IMR-90 (cell line): ENCODE results near the gene GNPTG. TPM values are rescaled to one million over a fixed set of nuclear protein-coding genes. Genes with fewer than 3 reads are reported as not detected.

Experiments used
- ATAC-seq: fragments of 200-7000 bp; cut with Tn5 transposase; 2 replicates; pipeline ENCODE4 v1.9.1; 2020; ENCODE audit warnings: low read depth, mild to moderate bottlenecking, moderate library complexity
- BruUV-seq: library from RNA; stranded (reverse); fragments of 400-500 nt; replicated peaks from 2 replicates; lab custom pipeline; 2021; lab: Mats Ljungman, UMichigan
- CTCF ChIA-PET: fragments of 300-600 bp; formaldehyde crosslinking; extraction: SDS; loops from one replicate; lab custom pipeline; 2021; ENCODE audit warnings: antibody characterized with exemption; lab: Yijun Ruan, JAX
- POLR2A ChIA-PET: fragments of 300-600 bp; sonication (Branson Sonifier 250); formaldehyde crosslinking; loops from one replicate; lab custom pipeline; 2022; ENCODE audit warnings: antibody characterized with exemption; ENCODE audit not compliant: unreplicated experiment; lab: Charles Lee
- DNase-seq: peaks from one replicate; pipeline ENCODE4 v3.0.0; 2013
- H2AFZ ChIP-seq: replicated peaks from 2 replicates; pipeline ENCODE3; 2013; ENCODE audit warnings: low read length, mild to moderate bottlenecking; ENCODE audit not compliant: poor library complexity
- H2AK5ac ChIP-seq: 2 replicates; pipeline ENCODE4 v1.6.1; 2013; ENCODE audit warnings: low read depth, low read length, inconsistent platforms
- H2AK9ac ChIP-seq: replicated peaks from 2 replicates; pipeline ENCODE3; 2013; ENCODE audit warnings: mild to moderate bottlenecking, low read depth, low read length, moderate library complexity; ENCODE audit not compliant: poor library complexity
- H2BK120ac ChIP-seq: 2 replicates; pipeline ENCODE4 v1.6.1; 2013; ENCODE audit warnings: low read depth, low read length, inconsistent platforms
- H2BK15ac ChIP-seq: 3 replicates; pipeline ENCODE4 v1.6.1; 2013; ENCODE audit warnings: low read depth, low read length, inconsistent platforms
- H2BK20ac ChIP-seq: 2 replicates; pipeline ENCODE4 v1.6.1; 2013; ENCODE audit warnings: low read depth, mild to moderate bottlenecking, inconsistent platforms, low read length, moderate library complexity
- H2BK5ac ChIP-seq: 2 replicates; pipeline ENCODE4 v1.6.1; 2013; ENCODE audit warnings: mild to moderate bottlenecking, low read depth, low read length, inconsistent platforms; ENCODE audit not compliant: poor library complexity, severe bottlenecking
- H3K14ac ChIP-seq: replicated peaks from 2 replicates; pipeline ENCODE4 v1.6.1; 2013; ENCODE audit warnings: low read depth, low read length, inconsistent platforms
- H3K18ac ChIP-seq: 2 replicates; pipeline ENCODE4 v1.6.1; 2013; ENCODE audit warnings: low read depth, low read length, control low read depth
- H3K23ac ChIP-seq: 2 replicates; pipeline ENCODE4 v1.6.1; 2013; ENCODE audit warnings: low read depth, low read length, inconsistent platforms
- H3K27ac ChIP-seq: 2 replicates; pipeline ENCODE4 v1.5.1; 2013; ENCODE audit warnings: mild to moderate bottlenecking, control low read depth, low read length; ENCODE audit not compliant: insufficient read depth
- H3K27me3 ChIP-seq: 2 replicates; pipeline ENCODE4 v1.6.1; 2013; ENCODE audit warnings: low read length; ENCODE audit not compliant: control insufficient read depth, insufficient read depth
- H3K36me3 ChIP-seq: 2 replicates; pipeline ENCODE4 v1.6.1; 2013; ENCODE audit warnings: low read length, mixed read lengths; ENCODE audit not compliant: control insufficient read depth, insufficient read depth
- H3K4ac ChIP-seq: 2 replicates; pipeline ENCODE4 v1.6.1; 2013; ENCODE audit warnings: low read depth, low read length, inconsistent platforms
- H3K4me1 ChIP-seq: 2 replicates; pipeline ENCODE4 v1.6.1; 2013; ENCODE audit warnings: low read length, mixed read lengths; ENCODE audit not compliant: control insufficient read depth, insufficient read depth
- H3K4me2 ChIP-seq: 2 replicates; pipeline ENCODE4 v1.6.1; 2013; ENCODE audit warnings: low read depth, mild to moderate bottlenecking, control low read depth, low read length, moderate library complexity
- H3K4me3 ChIP-seq: 2 replicates; pipeline ENCODE4 v1.5.1; 2013; ENCODE audit warnings: low read depth, mild to moderate bottlenecking, control low read depth, low read length, moderate library complexity; ENCODE audit not compliant: insufficient read depth
- H3K56ac ChIP-seq: 2 replicates; pipeline ENCODE4 v1.6.1; 2013; ENCODE audit warnings: low read length, inconsistent platforms; ENCODE audit not compliant: insufficient read depth; ENCODE audit errors: extremely low read depth
- H3K79me1 ChIP-seq, 2 experiments: 2 replicates each; pipeline ENCODE4 v1.6.1; 2013; ENCODE audit warnings: low read length in 2 of 2, inconsistent platforms in 1 of 2, low read depth in 1 of 2
- H3K9ac ChIP-seq: 2 replicates; pipeline ENCODE4 v1.6.1; 2013; ENCODE audit warnings: low read depth, low read length, control low read depth
- H3K9me1 ChIP-seq: 2 replicates; pipeline ENCODE4 v1.6.1; 2013; ENCODE audit warnings: low read length, inconsistent platforms; ENCODE audit not compliant: insufficient read depth
- H3K9me3 ChIP-seq: 2 replicates; pipeline ENCODE4 v1.6.1; 2013; ENCODE audit warnings: low read length; ENCODE audit not compliant: control insufficient read depth, insufficient read depth
- H4K20me1 ChIP-seq: 2 replicates; pipeline ENCODE4 v1.6.1; 2013; ENCODE audit warnings: low read length, inconsistent platforms; ENCODE audit not compliant: insufficient read depth
- H4K5ac ChIP-seq: 2 replicates; pipeline ENCODE4 v1.6.1; 2013; ENCODE audit warnings: mild to moderate bottlenecking, low read depth, low read length, control low read depth
- H4K8ac ChIP-seq, 2 experiments: 2 replicates each; pipeline ENCODE4 v1.6.1; 2013; ENCODE audit warnings: low read depth in 2 of 2, low read length in 2 of 2, control low read depth in 1 of 2, inconsistent platforms in 1 of 2
- H4K91ac ChIP-seq: 2 replicates; pipeline ENCODE4 v1.6.1; 2013; ENCODE audit warnings: low read depth, low read length, inconsistent platforms; ENCODE audit not compliant: insufficient read depth
- RCOR1 ChIP-seq: IDR thresholded peaks from 2 replicates; pipeline ENCODE4 v1.6.1; 2012; ENCODE audit warnings: mild to moderate bottlenecking, low read length, improper control_type of control experiment; ENCODE audit not compliant: insufficient replicate concordance
- WGBS, 2 experiments: methylation state at CpG; one replicate each; pipeline versions ENCODE4 v1.1.5 to v1.1.7; 2013; ENCODE audit warnings: missing lambda C conversion rate in 2 of 2; ENCODE audit not compliant: insufficient read length in 1 of 2; ENCODE audit errors: extremely low coverage in 2 of 2; 5-methylcytosine and 5-hydroxymethylcytosine counted together
- dilution Hi-C: fragments of 300-500 bp; cut with HindIII; formaldehyde crosslinking; loops from one replicate; pipeline ENCODE4 v1.14.3; 2018; ENCODE audit warnings: low sequenced_read_pairs; ENCODE audit not compliant: unreplicated experiment
- in situ Hi-C: fragments of 300-500 bp; cut with MboI; formaldehyde crosslinking; loops from 3 replicates; pipeline ENCODE4 v1.14.3; 2019; ENCODE audit warnings: low sequenced_read_pairs, inconsistent platforms, mixed read lengths
- intact Hi-C: fragments of 100-400 bp; cut with micrococcal nuclease; formaldehyde crosslinking; loops from 2 replicates; pipeline ENCODE4 v1.10.0; 2022
- polyA plus RNA-seq, 3 experiments: library from polyadenylated mRNA; depleted of rRNA; stranded (reverse); fragments of >200 nt; gene quantifications; 2 replicates each; pipeline ENCODE4 v1.2.3, GENCODE V29; 2012; ENCODE audit warnings: low replicate concordance in 1 of 3
- total RNA-seq: library from RNA; depleted of rRNA; stranded (reverse); fragments of >200 nt; gene quantifications from 2 replicates; pipeline ENCODE4 v1.2.3, GENCODE V29; 2012
- TF ChIP-seq, protein P1 (sequence below): conservative IDR thresholded peaks from 2 replicates; pipeline ENCODE4 v1.5.1; 2012; ENCODE audit warnings: mild to moderate bottlenecking, low read depth, low read length, improper control_type of control experiment

Gene GNPTG
- total and polyA plus RNA-seq, 2 of the 4 experiments (the other 2 are of a cell fraction): 14.9 to 70.8 TPM

DNA sequence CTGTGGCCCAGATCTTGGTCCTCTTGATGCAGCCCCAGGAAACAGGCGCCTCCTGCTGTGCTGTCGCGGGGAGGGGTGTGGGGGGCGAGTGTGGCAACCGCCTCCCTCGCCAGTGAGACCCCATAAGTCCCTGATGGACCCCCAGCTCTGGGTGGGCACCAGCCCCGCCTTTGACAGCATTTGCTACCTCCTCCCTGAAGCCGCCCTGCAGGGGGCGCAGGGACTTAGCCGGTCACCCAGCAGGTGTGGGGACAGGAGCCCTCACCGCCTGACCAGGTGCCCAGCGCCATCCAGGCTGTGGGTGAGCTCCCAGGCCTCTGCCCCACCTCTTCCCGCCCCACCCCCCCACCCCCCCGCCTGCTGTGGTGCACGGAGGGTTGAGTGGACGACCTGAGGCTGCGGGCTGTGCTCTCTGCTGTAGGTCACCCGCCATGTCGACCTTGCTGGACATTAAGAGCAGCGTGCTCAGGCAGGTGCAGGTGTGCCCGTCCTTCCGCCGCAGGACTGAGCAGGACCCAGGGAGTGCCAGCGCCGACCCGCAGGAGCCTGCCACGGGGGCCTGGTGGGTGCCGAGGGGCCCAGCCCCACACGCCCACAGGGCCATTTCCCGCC is 13.5 kb upstream of the GNPTG start:
- no peaks in the 10 kb centered on the region; the same call in 1 of the 2 replicates for H4K20me1 ChIP-seq
- no peak overlapping the region for H4K91ac ChIP-seq
- no peaks in the 10 kb centered on the region for H3K9me1 ChIP-seq
- no peak overlapping the region for H4K5ac ChIP-seq
- intact Hi-C loops (no loop called here), in situ Hi-C loops (no loop called here), dilution Hi-C loops (no loop called here)
- no peaks in the 10 kb centered on the region for H3K9me3 ChIP-seq
- H3K27me3 ChIP-seq: peaks cover 36% of the 10 kb centered on the region
- no peak overlapping the region for H2BK120ac ChIP-seq
- no peak overlapping the region for H3K23ac ChIP-seq
- H3K56ac ChIP-seq: no peak overlapping the region
- no peak overlapping the region for H3K4me2 ChIP-seq
- CTCF ChIA-PET: no interaction called here
- H2AFZ ChIP-seq: no peak overlapping the region
- H3K27ac ChIP-seq: no peak overlapping the region
- no peak overlapping the region for H3K4ac ChIP-seq
- no peak overlapping the region for H3K9ac ChIP-seq
- no peak for TF ChIP-seq RCOR1
- TF ChIP-seq, protein P1, sequence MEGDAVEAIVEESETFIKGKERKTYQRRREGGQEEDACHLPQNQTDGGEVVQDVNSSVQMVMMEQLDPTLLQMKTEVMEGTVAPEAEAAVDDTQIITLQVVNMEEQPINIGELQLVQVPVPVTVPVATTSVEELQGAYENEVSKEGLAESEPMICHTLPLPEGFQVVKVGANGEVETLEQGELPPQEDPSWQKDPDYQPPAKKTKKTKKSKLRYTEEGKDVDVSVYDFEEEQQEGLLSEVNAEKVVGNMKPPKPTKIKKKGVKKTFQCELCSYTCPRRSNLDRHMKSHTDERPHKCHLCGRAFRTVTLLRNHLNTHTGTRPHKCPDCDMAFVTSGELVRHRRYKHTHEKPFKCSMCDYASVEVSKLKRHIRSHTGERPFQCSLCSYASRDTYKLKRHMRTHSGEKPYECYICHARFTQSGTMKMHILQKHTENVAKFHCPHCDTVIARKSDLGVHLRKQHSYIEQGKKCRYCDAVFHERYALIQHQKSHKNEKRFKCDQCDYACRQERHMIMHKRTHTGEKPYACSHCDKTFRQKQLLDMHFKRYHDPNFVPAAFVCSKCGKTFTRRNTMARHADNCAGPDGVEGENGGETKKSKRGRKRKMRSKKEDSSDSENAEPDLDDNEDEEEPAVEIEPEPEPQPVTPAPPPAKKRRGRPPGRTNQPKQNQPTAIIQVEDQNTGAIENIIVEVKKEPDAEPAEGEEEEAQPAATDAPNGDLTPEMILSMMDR: peak; percentile 26; the same call in 1 of the 2 replicates
- H3K4me3 ChIP-seq: no peak overlapping the region
- H3K36me3 ChIP-seq: no peaks in the 10 kb centered on the region
- H3K14ac ChIP-seq: no peak overlapping the region
- H4K8ac ChIP-seq: no peak overlapping the region
- no TSS peak for BruUV-seq
- ATAC-seq (no peak), DNase-seq (no peak)
- 0 out of 2 replicates have a peak, but pooled peaks cover 2% of the 10 kb centered on the region for H3K4me1 ChIP-seq
- POLR2A ChIA-PET: no interaction called here
- no peak overlapping the region for H3K18ac ChIP-seq
- no peak overlapping the region for H2BK20ac ChIP-seq
- H2AK9ac ChIP-seq: no peak overlapping the region
- no peak overlapping the region for H2AK5ac ChIP-seq
- no peak overlapping the region for H2BK5ac ChIP-seq
- 58% methylated on average over 18 of the region's 30 CpGs; no CpG with 5 or more reads in 1 of the 2 experiments for WGBS, 2 experiments
- H2BK15ac ChIP-seq: no peak overlapping the region
- no peaks in the 10 kb centered on the region for H3K79me1 ChIP-seq
